Activated CD8-positive, alpha-beta memory T cell treated with anti-CD3 and anti-CD28 coated beads, Interleukin-2, amount 10 ng/mL, durations not matched to agents 7 days and 5 days (primary cell): Measurements from ENCODE around the gene TBC1D22A. TPM values are rescaled to one million over a fixed set of nuclear protein-coding genes. Genes with fewer than 3 reads are reported as not detected.

Source experiments
- ATAC-seq: fragments of 150-1000 bp; cut with Tn5 transposase; one replicate; pipeline ENCODE4 v1.10.0; 2021; ENCODE audit warnings: moderate library complexity
- CTCF ChIA-PET: fragments of 350-600 bp; sonication (Branson Sonifier 250); formaldehyde crosslinking; loops from one replicate; lab custom pipeline; 2021; ENCODE audit warnings: antibody characterized with exemption; lab: Charles Lee
- DNase-seq: peaks from one replicate; pipeline ENCODE4 v3.0.0-alpha.2; 2020
- H3K27ac Mint-ChIP-seq: one replicate; pipeline ENCODE4 v1.8.0; 2021; ENCODE audit warnings: mild to moderate bottlenecking, mixed read lengths
- H3K27me3 Mint-ChIP-seq: one replicate; pipeline ENCODE4 v1.8.0; 2021; ENCODE audit warnings: mixed read lengths
- H3K36me3 Mint-ChIP-seq: one replicate; pipeline ENCODE4 v1.8.0; 2021; ENCODE audit warnings: mild to moderate bottlenecking, mixed read lengths
- H3K4me1 Mint-ChIP-seq: one replicate; pipeline ENCODE4 v1.8.0; 2021; ENCODE audit warnings: mixed read lengths
- H3K4me3 Mint-ChIP-seq: one replicate; pipeline ENCODE4 v1.8.0; 2021; ENCODE audit warnings: mild to moderate bottlenecking, moderate library complexity, mixed read lengths
- H3K9me3 Mint-ChIP-seq: one replicate; pipeline ENCODE4 v1.8.0; 2022; ENCODE audit warnings: low read depth, mixed read lengths
- total RNA-seq, 2 experiments: library from RNA; stranded (reverse); gene quantifications; one replicate each; pipeline ENCODE4 v1.2.3, GENCODE V29; 2021

The TBC1D22A gene
- total RNA-seq, 2 experiments from 2014 or later = 32.6 to 44.9 TPM

- Mint-ChIP-seq H3K27ac (no peak overlapping the region), H3K4me1 (no peaks in the 10 kb centered on the region), H3K4me3 (no peak overlapping the region), H3K9me3 (peaks cover 2% of the 10 kb centered on the region), H3K27me3 (no peaks in the 10 kb centered on the region), H3K36me3 (peaks cover 18% of the 10 kb centered on the region)
- ATAC-seq (no peak), DNase-seq (no peak)
- CTCF ChIA-PET = no interaction called here
Measured at GRCh38 chr22:46824344-46824909, 62.0 kb downstream of the TBC1D22A start.

GRCh38 chr22:46824980-46825544, 62.6 kb downstream of the TBC1D22A start:
- DNase-seq (no peak), ATAC-seq (no peak)
- Mint-ChIP-seq H3K9me3 (peaks cover 2% of the 10 kb centered on the region), H3K27ac (no peak overlapping the region), H3K36me3 (peaks cover 18% of the 10 kb centered on the region), H3K4me3 (no peak overlapping the region), H3K4me1 (no peaks in the 10 kb centered on the region), H3K27me3 (no peaks in the 10 kb centered on the region)
- CTCF ChIA-PET = no interaction called here

DNA sequence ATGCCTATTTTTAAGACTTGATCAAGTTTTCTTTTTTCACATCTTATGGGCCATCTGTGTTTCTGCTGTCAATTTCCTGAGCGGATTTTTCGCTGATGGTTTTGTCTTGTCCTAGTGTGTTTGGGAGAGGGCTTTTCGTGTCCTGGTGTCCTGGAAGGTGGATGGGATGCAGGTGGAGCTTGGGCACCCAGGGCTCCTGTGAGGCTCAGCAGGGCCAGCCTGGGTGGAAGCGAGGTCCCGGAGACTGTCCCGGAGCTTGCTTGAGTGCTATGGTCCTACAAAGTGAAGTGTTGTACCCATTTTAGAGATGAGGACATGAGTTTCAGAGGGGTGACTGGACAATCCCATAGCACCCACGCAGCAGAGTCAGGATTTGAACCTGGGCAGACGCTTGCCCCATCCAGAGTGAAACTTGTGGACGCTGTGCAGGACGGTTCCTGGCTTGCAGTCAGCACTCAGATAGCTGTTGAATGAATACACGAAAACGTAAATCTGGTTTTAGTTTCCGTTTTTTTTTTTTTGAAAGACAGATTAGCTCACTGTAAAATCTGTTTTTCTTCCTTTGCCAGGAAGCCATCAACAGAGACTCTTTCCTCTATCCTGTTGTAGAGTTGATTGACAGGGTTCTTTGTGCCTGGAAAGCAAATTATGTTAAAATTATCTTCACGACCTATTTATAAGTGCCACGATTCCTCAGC, 64.1 kb downstream of the TBC1D22A start:
- peaks cover 13% of the 10 kb centered on the region for H3K36me3 Mint-ChIP-seq
- CTCF ChIA-PET = no interaction called here
- no peak overlapping the region for H3K4me3 Mint-ChIP-seq
- DNase-seq (no peak), ATAC-seq (no peak)
- no peaks in the 10 kb centered on the region for H3K4me1 Mint-ChIP-seq
- no peaks in the 10 kb centered on the region for H3K27me3 Mint-ChIP-seq
- no peaks in the 10 kb centered on the region for H3K9me3 Mint-ChIP-seq
- H3K27ac Mint-ChIP-seq = no peak overlapping the region

- no peaks in the 10 kb centered on the region for H3K9me3 Mint-ChIP-seq
- H3K27ac Mint-ChIP-seq = no peak overlapping the region
- DNase-seq (no peak), ATAC-seq (no peak)
- no peaks in the 10 kb centered on the region for H3K27me3 Mint-ChIP-seq
- H3K36me3 Mint-ChIP-seq = peaks cover 18% of the 10 kb centered on the region
- no peaks in the 10 kb centered on the region for H3K4me1 Mint-ChIP-seq
- H3K4me3 Mint-ChIP-seq = no peak overlapping the region
- CTCF ChIA-PET = no interaction called here
Measured at GRCh38 chr22:46827136-46827780, 64.8 kb downstream of the TBC1D22A start.

- H3K36me3 Mint-ChIP-seq = peaks cover 19% of the 10 kb centered on the region
- no peaks in the 10 kb centered on the region for H3K27me3 Mint-ChIP-seq
- no peak overlapping the region for H3K27ac Mint-ChIP-seq
- DNase-seq (no peak), ATAC-seq (no peak)
- no peak overlapping the region for H3K4me3 Mint-ChIP-seq
- no peaks in the 10 kb centered on the region for H3K4me1 Mint-ChIP-seq
- CTCF ChIA-PET = interaction anchor here (0.6 kb wide), 1 partner anchor 650 kb away, joined by 3 read pairs; no protein-coding TSS in a partner anchor
- peaks cover under 1% of the 10 kb centered on the region for H3K9me3 Mint-ChIP-seq
Measured at GRCh38 chr22:46827781-46828180, 65.3 kb downstream of the TBC1D22A start.

GRCh38 chr22:46828323-46828900, 66.0 kb downstream of the TBC1D22A start:
- ATAC-seq (no peak), DNase-seq (no peak)
- Mint-ChIP-seq H3K36me3 (peaks cover 25% of the 10 kb centered on the region), H3K4me3 (no peak overlapping the region), H3K27me3 (no peaks in the 10 kb centered on the region), H3K27ac (no peak overlapping the region), H3K9me3 (peaks cover 3% of the 10 kb centered on the region), H3K4me1 (no peaks in the 10 kb centered on the region)
- CTCF ChIA-PET = interaction anchor here (0.6 kb wide), 1 partner anchor 649 kb away, joined by 3 read pairs; no protein-coding TSS in a partner anchor

DNA sequence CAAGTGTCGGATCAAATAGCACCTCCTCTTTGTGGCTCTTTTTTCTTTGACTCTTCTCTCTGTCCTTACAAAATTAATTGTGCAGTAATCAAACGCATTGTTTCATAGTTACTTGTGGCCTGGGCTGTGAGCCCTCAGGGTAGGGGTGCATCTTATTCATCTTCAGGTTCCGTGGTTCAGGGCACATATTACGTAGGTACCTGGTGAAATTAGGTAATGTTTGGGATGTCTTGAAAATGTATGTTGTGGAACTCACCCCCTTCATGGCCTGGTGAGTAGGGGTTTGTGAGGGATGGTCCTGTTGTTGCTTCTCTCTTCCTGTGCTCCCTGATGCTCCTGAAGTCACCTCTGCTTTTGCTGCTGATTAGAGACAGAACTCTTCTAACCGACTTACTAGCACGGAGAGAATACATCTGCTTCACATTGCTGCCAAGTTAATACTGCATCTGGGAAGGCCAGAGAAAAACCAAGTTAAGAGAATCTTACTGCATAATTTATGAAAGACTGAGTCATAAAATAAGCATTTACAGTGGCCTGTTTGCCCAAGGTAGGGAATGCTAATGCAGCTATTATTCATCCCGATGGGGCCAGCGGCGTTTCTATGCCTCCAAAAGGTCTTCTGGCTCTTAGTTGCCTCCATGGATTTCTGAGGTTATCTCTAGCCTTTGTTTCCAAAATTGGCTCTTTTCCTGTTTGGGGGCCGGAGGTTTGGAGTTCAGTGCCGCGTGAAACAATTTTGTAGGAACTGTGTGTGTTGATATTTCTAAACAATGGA, 66.9 kb downstream of the TBC1D22A start:
- Mint-ChIP-seq H3K27me3 (no peaks in the 10 kb centered on the region), H3K36me3 (peaks cover 32% of the 10 kb centered on the region), H3K4me3 (no peak overlapping the region), H3K9me3 (peaks cover 9% of the 10 kb centered on the region), H3K27ac (no peak overlapping the region), H3K4me1 (no peaks in the 10 kb centered on the region)
- DNase-seq (no peak), ATAC-seq (no peak)
- CTCF ChIA-PET = no interaction called here

- DNase-seq (no peak), ATAC-seq (no peak)
- CTCF ChIA-PET = interaction anchor here (0.7 kb wide), 1 partner anchor 27 kb away, joined by 3 read pairs; no protein-coding TSS in a partner anchor
- Mint-ChIP-seq H3K9me3 (peaks cover 14% of the 10 kb centered on the region), H3K4me3 (no peak overlapping the region), H3K36me3 (peaks cover 40% of the 10 kb centered on the region), H3K4me1 (no peaks in the 10 kb centered on the region), H3K27me3 (no peaks in the 10 kb centered on the region), H3K27ac (no peak overlapping the region)
Measured at GRCh38 chr22:46829941-46830715, 67.7 kb downstream of the TBC1D22A start.

DNA sequence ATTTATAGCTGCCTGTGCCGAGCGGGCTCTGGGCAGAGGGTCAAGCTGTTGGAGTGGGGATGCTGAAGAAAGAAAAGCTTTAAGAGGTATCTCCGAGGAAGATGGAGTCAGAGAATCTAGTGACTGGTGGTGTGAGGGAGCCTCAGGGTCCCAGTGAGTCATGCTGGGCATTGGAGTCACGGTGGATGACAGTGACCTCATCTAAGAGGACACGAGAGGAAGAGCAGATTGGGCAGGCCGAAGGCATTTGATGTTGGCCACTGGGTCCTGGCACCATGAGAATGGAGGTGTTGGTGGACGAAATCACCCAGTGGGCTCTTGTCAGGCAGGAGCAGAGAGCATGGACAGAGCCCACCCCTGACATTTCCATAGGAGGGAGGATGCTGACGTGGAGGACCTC, 68.4 kb downstream of the TBC1D22A start:
- H3K27me3 Mint-ChIP-seq = no peaks in the 10 kb centered on the region
- no peak overlapping the region for H3K27ac Mint-ChIP-seq
- DNase-seq = no peak
- ATAC-seq = no peak
- H3K36me3 Mint-ChIP-seq = peaks cover 47% of the 10 kb centered on the region
- CTCF ChIA-PET = interaction anchor here (0.7 kb wide), 1 partner anchor 27 kb away, joined by 3 read pairs; no protein-coding TSS in a partner anchor
- H3K4me3 Mint-ChIP-seq = no peak overlapping the region
- no peaks in the 10 kb centered on the region for H3K4me1 Mint-ChIP-seq
- H3K9me3 Mint-ChIP-seq = peaks cover 18% of the 10 kb centered on the region

DNA sequence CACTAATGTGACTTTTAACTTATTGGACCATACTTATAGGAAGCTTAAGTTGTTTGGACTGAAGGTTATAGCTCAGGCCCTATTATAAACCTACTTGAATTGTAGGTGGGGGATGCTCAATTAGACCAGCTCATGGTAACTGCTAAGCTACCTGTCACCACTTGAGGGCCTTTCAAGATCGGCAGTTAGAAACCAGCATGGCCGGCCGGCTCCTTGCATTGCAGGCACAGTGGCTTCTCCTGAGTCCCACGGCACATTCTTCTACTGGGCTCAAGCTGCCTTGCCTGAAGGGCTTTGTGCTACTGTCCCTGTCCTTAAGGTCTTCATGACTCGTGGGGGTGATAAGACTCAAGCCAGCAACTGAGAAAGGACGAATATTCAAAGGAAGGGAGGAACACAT, 70.8 kb downstream of the TBC1D22A start:
- no peak overlapping the region for H3K4me3 Mint-ChIP-seq
- H3K27ac Mint-ChIP-seq = no peak overlapping the region
- peaks cover 27% of the 10 kb centered on the region for H3K9me3 Mint-ChIP-seq
- no peak for ATAC-seq
- peaks cover 57% of the 10 kb centered on the region for H3K36me3 Mint-ChIP-seq
- CTCF ChIA-PET = interaction anchor here (1.0 to 1.3 kb wide), 2 partner anchors 30 to 55 kb away, joined by 3 to 4 read pairs; no protein-coding TSS in a partner anchor
- DNase-seq = no peak
- no peaks in the 10 kb centered on the region for H3K27me3 Mint-ChIP-seq
- H3K4me1 Mint-ChIP-seq = no peaks in the 10 kb centered on the region

- Mint-ChIP-seq H3K9me3 (peaks cover 27% of the 10 kb centered on the region), H3K4me3 (no peak overlapping the region), H3K4me1 (no peaks in the 10 kb centered on the region), H3K27me3 (no peaks in the 10 kb centered on the region), H3K36me3 (peaks cover 55% of the 10 kb centered on the region), H3K27ac (no peak overlapping the region)
- ATAC-seq = no peak
- no peak for DNase-seq
- CTCF ChIA-PET = no interaction called here
Measured at GRCh38 chr22:46834021-46834737, 71.7 kb downstream of the TBC1D22A start.
